ENCODE results near the gene MTCL1. TPM values are rescaled to one million over a fixed set of nuclear protein-coding genes. Genes with fewer than 3 reads are reported as not detected.
A peak's percentile ranks its signal among the peaks of the same experiment; 100 is the strongest.

Gene MTCL1
- total RNA-seq, 1 donor = 59.6 TPM

DNA sequence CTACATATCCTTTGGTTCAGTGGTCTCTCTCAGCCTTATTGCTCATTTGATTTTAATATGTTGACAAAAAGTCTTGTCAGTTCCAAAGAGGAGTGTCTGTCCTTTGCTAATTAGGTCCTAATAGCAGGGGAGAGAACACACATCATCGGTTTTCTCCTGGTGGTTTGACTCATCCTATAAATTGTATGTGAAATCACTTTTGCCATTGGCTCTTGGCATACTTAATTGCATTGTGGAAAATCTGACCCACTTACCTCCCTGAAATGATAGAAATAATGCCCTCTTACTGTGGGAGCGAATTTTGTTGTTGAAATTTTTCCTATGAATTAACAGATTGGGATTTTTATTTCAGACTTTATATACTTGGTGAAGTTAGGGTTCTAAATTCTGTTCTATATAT is 58.3 kb downstream of the MTCL1 start:
- no peak overlapping the region for H3K4me3 ChIP-seq (ENCODE audit: low read depth, low read length)
- DNase-seq (ENCODE audit: low read depth) = no peak
- TF ChIP-seq, protein P1, sequence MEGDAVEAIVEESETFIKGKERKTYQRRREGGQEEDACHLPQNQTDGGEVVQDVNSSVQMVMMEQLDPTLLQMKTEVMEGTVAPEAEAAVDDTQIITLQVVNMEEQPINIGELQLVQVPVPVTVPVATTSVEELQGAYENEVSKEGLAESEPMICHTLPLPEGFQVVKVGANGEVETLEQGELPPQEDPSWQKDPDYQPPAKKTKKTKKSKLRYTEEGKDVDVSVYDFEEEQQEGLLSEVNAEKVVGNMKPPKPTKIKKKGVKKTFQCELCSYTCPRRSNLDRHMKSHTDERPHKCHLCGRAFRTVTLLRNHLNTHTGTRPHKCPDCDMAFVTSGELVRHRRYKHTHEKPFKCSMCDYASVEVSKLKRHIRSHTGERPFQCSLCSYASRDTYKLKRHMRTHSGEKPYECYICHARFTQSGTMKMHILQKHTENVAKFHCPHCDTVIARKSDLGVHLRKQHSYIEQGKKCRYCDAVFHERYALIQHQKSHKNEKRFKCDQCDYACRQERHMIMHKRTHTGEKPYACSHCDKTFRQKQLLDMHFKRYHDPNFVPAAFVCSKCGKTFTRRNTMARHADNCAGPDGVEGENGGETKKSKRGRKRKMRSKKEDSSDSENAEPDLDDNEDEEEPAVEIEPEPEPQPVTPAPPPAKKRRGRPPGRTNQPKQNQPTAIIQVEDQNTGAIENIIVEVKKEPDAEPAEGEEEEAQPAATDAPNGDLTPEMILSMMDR (IDR thresholded peaks at IDR 0.05; ENCODE audit: insufficient read depth, low read depth, low read length) = no peak

DNA sequence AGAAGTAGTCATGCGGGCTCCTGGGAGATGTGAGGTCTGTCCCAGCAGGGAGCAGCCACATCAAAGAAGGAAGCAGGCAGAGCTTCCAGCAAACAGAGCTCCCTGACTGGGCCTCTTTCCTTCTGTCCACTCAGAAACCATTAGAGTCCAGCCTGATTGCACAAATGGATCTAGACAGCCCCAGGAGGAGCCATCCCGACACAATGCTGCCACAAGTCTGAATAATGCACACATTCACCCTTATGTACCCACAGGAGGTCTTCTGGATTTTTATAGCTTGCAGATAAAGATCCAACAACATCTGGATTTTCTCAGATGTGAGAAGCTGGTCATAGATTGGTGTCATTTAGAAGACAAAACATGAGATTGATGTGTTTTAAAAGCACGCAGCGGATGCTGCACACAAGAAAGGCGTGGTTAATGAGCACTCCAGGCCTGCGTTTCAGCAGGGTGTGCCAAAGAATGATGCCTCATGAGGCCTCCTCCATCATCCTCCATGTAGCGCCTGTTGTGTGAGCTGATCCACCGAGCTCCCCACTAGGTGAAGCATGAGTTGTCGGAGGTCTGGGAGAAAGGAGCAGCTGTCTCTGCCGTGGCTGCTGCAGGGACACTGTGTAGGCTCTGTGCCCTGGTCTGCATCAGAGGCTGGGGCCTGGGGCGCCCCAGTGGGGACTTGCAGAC is 60.6 kb downstream of the MTCL1 start:
- DNase-seq (ENCODE audit: low read depth) = peak; percentile 75
- H3K4me3 ChIP-seq (ENCODE audit: low read depth, low read length) = no peak overlapping the region
- TF ChIP-seq, protein P1 (IDR thresholded peaks at IDR 0.05; ENCODE audit: insufficient read depth, low read depth, low read length) = no peak

DNA sequence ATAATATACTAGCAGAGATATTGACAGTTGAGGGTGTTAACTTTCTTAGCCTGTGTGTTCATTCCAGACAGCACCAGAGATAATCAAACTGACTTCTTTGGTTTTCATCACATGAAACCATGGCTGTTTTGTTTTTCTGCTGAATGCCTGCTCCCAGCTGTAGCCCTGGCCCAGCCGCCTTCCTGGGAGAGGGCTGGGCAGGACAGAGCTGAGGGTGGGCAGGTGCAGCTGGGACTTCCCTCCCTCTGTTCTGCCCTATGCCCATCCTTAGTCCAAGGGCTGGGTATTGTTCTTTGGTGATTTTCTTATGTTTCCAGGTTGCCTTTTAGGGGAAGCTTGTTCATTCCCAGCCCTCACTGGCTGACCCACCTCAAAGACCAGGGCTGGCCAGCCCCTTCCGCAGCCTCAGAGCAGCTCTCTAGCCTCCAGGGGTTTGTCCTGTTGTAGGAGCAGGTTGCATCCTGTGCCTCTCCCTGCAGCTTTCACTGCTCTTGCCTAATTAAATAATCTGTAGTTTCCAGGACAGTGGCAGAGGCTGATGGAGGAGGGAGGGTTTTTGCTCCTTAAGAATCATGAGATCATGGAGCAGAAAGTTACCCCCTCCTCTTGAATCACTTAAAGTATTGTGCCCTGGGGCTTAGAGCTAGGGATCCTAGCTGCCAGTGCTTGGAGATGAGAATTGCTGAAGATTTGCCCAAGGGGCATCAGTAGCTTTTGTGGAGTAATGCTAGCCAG is 61.4 kb downstream of the MTCL1 start:
- TF ChIP-seq, protein P1 (IDR thresholded peaks at IDR 0.05; ENCODE audit: insufficient read depth, low read depth, low read length) = no peak
- DNase-seq (ENCODE audit: low read depth) = peak; percentile 46
- H3K4me3 ChIP-seq (ENCODE audit: low read depth, low read length) = no peak overlapping the region

DNA sequence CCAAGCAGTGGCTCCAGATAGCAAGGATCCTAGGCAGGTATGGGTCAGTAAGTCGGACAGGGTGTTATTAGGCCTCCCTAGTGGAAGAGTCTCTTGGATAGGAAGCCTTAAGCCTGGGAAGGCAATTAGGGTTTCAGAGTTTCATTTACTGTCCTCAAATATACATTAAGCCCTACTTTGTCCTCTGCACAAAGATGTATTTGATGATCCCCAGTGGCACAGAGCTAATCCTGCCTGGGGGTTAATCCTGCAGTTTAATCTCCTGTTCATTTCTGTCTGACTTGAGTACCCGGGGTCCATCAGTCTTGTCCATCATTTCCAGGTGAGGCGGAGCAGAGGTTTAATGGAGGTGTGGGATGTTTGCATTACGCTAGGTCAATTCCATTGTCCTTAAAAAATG is 62.0 kb downstream of the MTCL1 start:
- no peak for DNase-seq (ENCODE audit: low read depth)
- no peak overlapping the region for H3K4me3 ChIP-seq (ENCODE audit: low read depth, low read length)
- TF ChIP-seq, protein P1 (IDR thresholded peaks at IDR 0.05; ENCODE audit: insufficient read depth, low read depth, low read length) = no peak

DNA sequence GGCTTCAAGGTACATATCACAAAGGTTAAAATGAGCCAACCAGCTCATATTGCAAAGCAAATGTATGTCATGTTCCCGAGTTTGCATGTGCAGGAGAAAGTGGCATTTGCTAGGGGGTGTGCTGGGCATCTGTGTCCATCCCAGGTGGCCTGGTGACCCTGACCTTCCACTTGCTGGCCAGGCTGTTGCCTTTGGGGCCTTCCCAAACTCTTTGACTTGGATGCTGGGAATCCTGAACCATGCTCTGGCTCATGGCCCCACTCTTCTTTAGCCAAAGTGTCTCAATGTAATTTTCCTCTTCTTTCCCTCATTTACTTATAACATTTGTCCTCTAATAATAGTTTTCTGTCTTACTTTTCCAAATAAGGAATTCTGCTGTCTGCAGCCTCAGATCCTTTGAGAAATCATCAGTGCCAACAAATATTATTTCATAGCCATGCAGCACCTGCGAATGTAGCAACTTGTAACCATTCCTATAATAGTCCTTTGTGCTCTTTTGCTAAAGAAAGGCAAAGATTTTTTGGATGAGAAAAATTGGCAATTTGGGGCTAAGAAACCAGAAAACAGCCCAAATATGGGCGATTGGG is 64.2 kb downstream of the MTCL1 start:
- H3K4me3 ChIP-seq (ENCODE audit: low read depth, low read length) = no peak overlapping the region
- DNase-seq (ENCODE audit: low read depth) = no peak
- TF ChIP-seq, protein P1 (IDR thresholded peaks at IDR 0.05; ENCODE audit: insufficient read depth, low read depth, low read length) = no peak

DNA sequence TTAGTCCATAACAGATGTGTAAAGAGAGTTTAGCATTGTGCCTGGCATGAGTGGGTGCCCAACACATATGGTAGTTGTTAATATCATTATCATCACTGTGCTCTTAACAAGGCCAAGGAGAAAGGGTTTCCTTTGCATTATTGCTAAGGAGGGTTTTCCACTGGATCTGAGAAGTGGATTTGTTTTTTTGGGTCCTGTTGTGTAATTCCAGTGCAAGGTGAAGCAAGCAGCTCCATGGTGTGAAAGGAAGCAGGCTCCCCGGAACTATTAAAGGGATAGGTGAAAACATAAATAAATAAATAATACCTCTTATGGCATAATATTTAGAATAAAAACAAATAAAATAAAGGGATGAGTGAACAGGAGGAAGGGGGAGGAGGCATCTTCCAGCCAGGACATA is 65.3 kb downstream of the MTCL1 start:
- TF ChIP-seq, protein P1 (IDR thresholded peaks at IDR 0.05; ENCODE audit: insufficient read depth, low read depth, low read length) = no peak
- DNase-seq (ENCODE audit: low read depth) = no peak
- H3K4me3 ChIP-seq (ENCODE audit: low read depth, low read length) = no peak overlapping the region

All from fibroblast of villous mesenchyme (primary cell).